Ovary (tissue), 3 donors: ENCODE results near the gene HIVEP1.

Experiments used
- CTCF ChIP-seq, 3 donors: fragments of 450-650 bp in 2 of 3; fragments of 200-600 bp in 1 of 3; IDR thresholded peaks; one replicate each; pipeline versions ENCODE4 v1.5.1 to v1.8.0; 2016 to 2022; ENCODE audit warnings: antibody characterized with exemption in 3 of 3, mild to moderate bottlenecking in 1 of 3
- POLR2A ChIP-seq: fragments of 450-650 bp; IDR thresholded peaks from one replicate; pipeline ENCODE4 v1.6.1; 2017; ENCODE audit warnings: antibody characterized with exemption, mild to moderate bottlenecking, moderate library complexity
- donor health status: DM: no; HTN: no; CAD: no.

DNA sequence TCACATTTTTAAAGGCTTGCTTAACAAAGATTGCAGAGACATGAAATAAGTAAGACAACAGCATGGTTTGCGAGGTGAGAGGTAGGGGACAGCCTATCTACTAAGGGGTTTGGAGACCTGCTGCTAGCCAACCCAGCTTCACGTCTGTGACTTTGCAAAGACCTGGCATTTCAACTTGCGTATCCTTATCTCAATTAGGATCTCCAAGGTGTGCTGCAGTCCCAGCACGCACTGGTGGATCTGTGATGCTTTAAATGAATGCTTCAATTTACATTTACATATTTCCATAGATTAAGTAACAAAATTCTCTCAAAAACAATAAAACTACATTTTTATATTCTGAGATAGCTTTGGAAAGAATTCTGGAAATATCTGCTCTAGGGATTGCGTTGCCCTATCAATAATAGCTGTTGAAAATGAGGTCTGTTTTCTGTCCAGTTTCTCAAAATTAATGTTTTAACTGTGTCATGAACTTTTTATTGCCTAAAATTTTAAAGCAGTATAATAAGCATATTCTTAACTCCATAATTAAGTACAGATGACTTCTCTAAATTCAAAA is 153.7 kb downstream of the HIVEP1 start:
- TF ChIP-seq POLR2A, result no peak
- TF ChIP-seq CTCF (IDR thresholded peaks at IDR 0.05), result no peak
